NCI-H1694 treated with DMSO at 0.1 percent for 48 hours (cell line): ENCODE data around the gene PHACTR2.
"Not testable (repeated sequence)": the region's sequence is repeated elsewhere in the genome, so short reads cannot be mapped to it uniquely, and the experiment has no call there.

ENCODE experiments used
- DNase-seq: peaks from one replicate; lab custom pipeline; 2025; lab: John Stamatoyannopoulos, UW

PHACTR2 gene

DNA sequence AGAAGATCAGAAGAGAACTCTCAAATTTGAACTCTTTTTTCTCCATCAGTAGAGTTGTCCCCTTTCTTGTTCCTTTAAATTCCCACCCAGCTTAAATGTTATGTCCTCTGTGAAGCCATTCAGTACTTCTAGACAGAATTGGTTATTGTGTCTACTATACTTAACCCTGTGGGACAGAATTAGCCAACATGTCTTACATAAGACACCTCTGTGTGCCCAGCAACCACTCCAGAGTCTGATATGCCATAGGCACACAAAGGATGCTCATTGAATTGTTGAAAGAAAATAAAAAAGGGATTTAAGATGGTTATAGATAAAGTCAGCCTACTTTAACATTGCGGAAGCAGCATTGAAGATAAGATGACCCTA lies 88.4 kb downstream of the PHACTR2 start:
- no peak for DNase-seq

DNA sequence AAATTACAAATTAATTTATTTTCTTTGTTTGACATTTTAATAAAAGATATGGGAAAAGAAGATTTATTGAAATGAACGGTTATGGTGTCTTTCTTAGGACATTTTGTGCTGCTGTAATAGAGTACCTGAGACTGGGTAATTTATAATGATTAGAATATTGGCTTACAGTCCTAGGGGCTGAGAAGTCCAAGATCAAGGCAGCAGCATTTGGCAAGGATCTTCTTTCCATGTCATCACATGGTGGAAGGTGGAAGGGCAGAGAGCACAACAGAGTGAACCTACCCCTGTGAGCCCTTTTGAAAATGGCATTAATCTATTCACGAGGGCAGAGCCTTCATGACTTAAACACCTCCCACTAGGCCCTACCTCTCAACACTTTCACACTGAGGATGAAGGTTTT lies 89.7 kb downstream of the PHACTR2 start:
- DNase-seq = no peak

DNA sequence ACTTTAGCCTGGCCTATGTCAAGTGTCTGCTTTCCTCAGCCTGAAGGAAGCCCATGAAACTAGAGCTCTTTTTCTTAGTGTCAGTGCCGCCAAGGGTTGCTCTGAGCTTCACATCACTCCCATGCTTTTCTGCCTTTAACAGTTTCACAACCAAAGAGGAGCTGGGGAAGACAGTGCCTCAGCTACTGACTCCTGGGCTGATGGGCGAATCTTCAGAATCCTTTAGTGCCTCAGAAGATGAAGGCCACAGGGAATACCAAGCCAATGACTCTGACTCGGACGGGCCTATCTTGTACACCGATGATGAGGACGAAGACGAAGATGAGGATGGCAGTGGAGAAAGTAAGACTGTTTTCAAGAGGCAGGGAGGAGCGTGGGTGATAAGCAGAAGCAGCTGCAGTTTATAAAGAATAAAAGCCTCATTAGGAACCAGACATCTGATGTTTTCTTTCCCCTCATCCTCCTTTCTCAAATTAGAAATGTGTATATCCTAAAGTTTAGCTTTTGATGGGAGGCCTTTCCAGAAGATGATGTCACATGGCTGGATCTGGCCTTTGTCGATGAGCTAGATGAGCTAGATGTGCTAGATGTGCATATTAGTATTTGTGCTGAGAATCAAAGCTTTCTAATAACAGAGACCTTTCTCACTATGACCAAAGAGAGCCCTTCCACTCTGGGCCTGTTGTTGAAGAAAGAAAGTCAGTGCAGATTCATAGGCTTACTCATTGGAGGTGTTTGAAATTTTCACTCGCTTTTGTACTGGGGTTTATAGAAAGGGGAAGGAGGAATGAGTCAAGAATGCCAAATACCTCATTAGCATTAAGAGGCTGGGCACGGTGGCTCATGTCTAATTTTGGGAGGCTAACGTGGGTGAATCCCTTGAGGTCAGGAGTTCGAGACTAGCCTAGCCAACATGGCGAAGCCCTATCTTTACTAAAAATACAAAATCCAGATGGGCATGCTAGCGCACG lies 94.6 kb downstream of the PHACTR2 start:
- DNase-seq = no peak

DNA sequence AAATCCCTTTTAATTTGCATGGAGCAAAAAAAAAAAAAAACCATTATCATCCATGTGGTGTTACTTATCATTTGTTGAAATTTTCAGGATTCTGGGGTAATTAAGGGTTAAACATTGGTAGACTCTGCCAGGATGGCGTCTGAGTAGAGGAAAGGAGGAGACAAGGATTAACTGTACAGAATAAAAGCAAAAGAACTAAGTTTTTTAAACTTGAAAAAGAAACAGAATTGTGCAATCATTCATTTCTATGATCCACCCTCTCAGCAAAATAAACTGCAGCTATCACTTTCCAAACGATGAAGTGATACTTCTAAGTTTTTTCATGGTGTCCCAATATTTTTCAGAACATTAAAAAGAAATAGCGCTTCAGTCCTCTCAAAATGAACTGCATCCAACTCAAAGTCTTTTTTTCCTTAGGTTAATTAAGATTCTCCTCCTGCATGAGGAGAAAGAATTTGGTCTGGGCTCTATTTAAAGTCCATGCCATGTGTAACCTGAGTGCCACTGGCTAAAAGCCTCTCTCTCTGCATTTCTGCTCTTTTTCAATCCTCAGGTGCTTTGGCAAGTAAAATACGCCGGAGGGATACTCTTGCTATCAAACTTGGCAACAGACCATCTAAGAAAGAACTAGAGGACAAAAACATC lies 95.9 kb downstream of the PHACTR2 start:
- DNase-seq = no peak

DNA sequence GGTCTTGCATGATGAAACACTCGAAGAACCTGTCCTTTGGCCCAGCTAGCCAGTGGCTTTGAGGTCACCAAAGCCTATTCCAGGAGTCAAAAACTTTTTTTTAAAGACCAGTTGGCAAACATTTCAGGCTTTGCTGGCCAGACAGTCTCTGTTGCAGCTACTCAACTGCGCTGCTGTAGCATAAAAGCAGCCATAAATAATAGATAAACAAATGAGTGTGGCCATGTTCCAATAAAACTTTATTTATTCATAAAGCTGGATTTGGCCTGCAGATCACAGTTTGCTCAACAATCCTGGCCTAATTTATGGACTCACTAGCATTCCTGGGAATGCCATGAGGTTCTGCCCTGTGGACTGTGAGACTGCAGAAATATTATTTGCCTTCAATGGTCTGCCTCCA lies 96.6 kb downstream of the PHACTR2 start:
- DNase-seq = no peak

DNA sequence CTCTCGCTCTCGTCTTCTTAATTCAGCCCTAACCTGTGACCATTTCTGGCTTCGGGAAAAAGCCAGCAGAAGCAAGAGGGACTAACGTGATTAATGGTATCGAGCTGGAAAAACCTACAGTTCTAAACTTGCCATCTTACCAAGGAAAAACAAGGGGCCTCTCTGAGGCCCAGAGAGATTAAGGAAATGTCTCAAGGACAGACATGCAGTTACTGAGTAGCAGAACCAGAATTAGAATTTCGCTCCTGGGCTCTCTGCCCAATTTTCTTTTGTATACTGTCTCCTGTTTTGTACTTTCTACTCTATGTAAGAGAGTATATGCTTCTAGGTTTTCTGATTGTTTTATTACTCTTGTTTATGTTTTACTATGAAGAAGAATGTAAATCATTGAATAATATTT lies 97.6 kb downstream of the PHACTR2 start:
- DNase-seq = no peak

DNA sequence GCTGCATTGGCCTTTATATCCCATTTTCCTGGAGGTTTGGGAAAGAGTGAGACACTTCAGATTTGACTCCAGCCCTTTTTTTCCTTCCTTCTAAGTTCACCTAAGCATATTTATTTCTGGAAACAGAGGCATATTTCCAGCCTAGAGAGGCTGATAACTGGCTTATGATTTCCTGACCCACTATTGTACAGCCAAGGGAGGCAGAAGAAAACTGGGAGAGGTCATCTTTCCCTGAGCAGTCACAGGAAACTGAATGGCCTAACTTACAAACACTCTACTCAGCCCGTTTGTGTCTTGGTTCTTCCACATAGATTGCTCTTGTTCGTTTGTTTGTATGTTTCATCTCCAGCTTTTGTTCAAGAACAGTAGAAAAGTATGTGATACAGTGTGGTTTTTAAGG lies 101.2 kb downstream of the PHACTR2 start:
- no peak for DNase-seq

DNA sequence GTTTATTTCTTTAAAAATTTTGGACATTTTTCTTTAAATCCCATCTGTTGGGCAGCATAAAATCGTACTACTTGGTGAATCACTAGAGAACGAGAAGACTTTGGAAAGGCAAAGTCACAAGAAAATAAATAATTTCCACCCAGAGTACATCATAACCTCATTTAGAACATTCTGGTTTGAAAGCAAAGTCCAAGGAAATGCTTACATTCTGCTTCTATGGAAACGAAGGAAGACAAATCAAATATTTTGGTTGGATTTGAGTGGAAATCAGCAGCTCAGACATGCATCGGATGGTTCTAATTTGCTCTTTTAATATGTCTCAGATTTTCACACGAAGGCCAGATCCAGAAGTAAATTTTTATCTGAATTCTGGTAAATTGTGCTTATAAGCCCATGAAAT lies 104.7 kb downstream of the PHACTR2 start:
- DNase-seq = no peak

DNA sequence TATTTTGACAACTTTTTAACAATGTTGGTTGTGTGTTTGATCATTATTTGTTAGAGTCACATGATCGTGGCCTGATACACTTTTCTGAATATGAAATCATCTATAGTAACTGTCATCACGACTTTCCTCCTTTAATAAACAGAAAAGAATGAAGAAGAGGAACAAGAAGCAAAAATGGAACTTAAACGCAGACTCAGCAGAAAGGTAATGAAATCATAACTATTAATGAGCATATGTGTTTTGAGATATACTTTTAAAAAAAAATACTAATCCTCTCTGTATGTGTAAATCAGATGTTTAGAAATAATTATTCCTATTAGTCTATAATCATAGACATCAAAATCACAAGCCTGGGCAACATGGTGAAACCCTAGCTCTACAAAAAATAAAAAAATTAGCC lies 105.3 kb downstream of the PHACTR2 start:
- no peak for DNase-seq

DNA sequence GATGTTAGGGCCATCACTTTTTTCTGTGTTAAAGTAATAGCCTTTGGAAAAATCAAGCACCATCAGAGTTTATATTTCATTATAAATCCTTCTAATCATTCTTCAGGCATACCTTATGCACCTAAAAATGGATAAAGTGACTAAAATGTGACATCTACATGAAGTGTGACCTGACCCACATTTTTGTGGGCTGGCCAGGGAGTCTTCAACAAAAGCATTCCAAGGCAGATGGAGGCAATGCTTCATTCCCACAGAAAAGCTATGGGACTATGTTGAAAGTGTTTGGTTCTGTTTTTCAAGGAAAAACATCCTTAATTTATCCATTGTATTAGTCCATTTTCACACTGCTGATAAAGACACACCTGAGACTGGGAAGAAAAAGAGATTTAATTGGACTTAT lies 106.6 kb downstream of the PHACTR2 start:
- no peak for DNase-seq

DNA sequence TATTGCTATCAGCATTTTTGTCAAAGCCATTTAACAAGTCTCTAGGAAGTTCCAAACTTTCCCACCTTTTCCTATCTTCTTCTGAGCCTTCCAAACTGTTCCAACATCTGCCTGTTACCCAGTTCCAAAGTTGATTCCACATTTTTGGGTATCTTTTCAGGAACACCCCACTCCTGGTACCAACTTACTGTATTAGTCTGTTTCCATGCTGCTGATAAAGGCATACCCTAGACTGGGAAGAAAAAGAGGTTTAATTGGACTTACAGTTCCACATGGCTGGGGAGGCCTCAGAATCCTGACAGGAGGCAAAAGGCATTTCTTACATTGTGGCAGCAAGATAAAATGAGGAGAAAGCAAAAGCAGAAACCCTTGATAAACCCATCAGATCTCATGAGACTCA lies 108.6 kb downstream of the PHACTR2 start:
- not testable (repeated sequence) for DNase-seq

DNA sequence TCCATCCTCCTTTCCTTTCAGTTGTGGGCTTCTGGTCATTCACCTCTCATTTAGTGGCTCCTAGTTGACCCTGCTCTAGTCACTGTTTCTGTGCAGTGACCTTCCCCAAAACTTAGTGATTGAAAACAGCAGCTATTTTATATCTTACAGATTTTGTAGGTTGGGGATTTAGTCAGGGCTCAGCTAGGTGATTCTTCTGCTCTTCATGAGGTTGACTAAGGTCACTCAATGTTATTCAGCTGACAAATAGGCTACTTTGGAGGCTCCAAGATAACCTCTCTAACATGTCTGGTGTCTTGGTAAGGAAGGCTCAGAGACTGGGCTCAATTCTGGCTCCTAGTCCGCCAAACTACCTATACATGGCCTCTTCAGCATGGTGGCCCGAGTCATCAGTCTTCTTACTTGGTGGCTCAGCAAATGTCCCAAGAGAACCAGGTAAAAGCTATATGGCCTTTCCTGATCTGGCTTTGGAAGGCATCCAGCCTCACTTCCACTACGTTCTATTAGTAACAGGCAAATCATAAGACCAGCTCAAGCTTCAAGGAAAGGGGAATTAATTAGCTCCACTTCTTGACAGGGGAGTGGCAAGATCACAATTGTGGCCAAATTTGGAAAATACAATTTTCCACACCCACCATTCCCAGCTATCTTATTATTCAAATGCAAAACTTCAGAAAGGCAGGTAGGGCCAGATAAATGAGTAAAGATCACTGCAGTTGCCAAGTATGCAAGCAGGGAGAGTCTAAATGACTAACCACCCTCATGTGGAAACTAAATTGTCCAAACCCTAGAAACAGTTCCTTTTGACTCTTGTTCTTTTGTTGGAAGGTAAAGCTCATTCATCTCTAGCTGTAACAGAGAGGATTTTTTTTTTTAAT lies 114.9 kb downstream of the PHACTR2 start:
- DNase-seq = no peak

DNA sequence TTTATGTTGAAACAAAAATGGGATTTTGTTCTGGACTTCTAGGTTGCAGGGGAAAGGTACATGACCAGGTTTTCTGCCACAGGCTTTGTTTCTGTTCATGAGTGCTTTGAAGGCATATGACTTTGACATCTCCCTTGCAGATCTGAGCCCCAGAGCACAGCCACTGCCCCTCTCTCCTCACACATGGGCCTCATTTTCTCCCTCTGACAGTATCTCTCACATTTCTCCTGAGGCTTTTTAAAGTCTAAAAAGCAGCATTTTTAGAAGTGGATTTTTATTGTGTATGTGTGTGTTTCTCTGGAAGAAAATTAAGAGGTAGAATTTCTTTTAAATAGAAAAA lies 115.5 kb downstream of the PHACTR2 start:
- DNase-seq = no peak

DNA sequence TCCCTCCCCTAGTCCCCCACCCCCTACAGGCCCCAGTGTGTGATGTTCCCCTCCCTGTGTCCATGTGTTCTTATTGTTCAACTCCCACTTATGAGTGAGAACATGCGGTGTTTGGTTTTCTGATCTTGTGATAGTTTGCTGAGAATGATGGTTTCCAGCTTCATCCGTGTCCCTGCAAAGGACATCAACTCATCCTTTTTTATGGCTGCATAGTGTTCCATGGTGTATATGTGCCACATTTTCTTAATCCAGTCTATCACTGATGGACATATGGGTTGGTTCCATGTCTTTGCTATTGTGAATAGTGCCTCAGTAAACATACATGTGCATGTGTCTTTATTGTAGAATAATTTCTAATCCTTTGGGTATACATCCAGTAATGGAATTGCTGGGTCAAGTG lies 118.8 kb downstream of the PHACTR2 start:
- not testable (repeated sequence) for DNase-seq

DNA sequence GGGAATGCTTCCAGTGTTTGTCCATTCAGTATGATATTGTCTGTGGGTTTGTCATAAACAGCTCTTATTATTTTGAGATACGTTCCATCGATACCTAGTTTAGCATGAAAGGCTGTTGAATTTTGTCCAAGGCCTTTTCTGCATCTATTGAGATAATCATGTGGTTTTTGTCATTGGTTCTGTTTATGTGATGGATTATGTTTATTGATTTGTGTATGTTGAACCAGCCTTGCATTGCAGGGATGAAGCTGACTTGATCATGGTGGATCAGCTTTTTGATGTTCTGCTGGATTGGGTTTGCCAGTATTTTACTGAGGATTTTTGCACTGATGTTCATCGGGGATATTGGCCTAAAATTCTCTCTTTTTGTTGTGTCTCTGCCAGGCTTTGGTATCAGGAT lies 120.7 kb downstream of the PHACTR2 start:
- not testable (repeated sequence) for DNase-seq

DNA sequence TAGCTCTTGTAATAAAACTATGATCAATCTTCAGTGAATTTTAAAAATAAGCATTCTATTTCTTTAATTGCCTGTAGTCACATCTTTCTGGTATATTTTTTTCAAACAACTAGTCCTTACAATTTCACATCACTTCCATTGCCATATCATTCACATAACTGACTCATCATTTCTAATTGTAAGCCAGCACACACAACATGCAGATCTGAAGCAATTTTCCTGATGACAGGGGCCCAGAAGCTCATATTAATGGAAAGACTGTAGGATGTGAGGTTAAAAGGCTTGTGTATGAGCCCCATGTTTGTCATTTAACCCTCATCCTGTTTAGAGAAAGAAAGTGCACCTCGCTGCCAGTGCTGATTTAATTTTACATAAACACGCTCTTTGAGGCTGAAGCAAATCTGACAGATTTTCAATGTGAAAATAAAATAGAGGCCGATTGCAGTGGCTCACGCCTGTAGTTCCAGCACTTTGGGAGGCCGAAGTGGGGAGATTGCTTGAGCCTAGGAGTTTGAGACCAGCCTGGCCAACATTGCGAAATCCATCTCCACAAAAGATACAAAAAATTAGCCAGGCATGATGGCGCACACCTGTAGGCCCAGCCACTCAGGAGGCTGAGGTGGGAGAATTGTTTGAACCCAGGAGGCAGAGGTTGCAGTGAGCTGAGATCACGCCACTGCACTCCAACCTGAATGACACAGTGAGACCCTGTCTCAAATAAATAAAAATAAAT lies 125.2 kb downstream of the PHACTR2 start:
- DNase-seq = no peak

DNA sequence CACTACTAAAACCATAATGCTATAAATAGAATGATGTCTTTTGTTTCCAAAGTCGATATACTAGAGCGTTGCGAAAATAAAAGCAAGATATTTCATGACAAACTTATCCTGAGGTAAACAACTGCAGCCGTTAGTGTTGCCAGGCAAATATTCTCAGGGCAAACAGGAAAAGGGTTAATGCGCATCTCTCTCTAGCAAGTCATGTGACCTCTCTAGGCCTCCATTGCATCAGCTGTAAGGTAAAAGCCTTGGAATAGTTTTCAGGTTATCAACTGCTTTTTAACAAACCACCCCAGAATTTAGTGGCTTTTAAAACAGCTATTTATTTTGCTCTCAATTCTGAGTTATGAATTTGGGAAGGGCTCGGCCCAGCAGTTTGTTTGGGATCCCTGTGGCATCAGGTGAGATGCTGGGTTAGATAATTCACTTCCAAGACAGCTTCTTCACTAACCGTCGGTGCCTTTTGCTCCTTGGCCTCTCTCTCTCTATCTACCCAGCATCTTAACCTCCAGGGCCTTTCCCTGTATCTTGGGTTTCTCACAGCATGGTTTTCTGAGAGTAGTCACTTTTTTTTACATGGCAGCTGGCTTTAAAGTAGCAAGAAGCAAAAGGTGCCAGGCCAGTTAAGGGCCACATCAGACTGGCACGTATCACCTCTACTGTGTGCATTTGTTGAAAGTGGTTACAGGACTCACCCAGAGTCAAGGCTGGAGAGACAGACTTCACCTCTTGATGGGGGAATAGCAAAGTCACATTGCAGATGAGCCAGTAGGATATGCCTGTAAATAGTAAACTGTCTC lies 126.2 kb downstream of the PHACTR2 start:
- no peak for DNase-seq

DNA sequence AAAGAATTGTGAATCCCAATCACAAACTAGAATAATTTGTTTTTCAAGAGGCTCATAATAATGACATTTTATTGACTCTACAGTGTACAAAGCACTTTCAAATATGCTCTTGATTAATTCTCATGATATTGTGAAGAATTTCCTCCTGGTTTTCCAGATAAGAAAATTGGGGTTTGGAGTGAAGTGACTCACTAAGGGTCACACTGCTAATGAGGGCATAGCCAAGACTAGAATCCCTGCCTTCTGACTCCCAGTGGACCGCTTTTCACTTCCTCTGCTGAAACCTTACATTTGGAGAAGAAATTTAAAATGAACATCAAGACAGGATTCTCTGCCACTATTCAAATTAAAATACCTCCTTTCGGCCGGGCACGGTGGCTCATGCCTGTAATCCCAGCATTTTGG lies 127.1 kb downstream of the PHACTR2 start:
- no peak for DNase-seq

DNA sequence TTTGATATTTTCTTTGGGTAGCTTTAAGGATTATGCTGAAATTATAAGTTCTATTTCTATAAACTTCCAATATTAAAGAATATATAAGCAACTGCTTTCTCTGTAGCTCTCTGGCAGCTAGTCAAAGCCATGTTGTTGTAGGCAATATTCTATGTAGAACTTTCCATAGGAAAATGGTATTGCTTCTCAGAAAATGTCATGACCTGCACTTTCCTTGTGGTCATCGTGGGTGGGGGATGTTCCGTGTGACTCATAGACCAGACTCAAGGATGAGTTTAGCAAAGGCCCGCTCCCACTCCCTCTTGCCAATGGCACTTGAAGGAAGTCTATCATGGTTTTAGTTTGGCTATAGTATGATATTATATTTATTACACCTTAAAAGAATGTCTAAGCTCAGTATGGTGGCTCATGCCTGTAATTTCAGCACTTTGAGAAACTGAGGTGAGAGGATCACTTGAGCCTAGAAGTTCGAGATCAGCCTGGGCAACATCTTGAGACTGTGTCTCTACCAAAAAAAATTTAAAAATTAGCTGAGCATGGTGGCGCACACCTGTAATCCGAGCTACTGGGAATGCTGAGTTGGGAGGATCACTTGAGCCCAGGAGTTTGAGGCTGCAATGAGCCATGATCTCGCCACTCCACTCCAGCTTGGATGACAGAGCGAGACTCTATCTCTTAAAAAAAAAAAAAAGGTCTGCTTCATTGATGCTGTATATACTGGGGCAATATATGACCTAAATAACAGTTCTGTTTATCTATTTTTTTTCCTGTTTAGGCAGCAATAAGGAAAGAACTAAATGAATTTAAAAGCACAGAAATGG lies 128.7 kb downstream of the PHACTR2 start:
- no peak for DNase-seq

DNA sequence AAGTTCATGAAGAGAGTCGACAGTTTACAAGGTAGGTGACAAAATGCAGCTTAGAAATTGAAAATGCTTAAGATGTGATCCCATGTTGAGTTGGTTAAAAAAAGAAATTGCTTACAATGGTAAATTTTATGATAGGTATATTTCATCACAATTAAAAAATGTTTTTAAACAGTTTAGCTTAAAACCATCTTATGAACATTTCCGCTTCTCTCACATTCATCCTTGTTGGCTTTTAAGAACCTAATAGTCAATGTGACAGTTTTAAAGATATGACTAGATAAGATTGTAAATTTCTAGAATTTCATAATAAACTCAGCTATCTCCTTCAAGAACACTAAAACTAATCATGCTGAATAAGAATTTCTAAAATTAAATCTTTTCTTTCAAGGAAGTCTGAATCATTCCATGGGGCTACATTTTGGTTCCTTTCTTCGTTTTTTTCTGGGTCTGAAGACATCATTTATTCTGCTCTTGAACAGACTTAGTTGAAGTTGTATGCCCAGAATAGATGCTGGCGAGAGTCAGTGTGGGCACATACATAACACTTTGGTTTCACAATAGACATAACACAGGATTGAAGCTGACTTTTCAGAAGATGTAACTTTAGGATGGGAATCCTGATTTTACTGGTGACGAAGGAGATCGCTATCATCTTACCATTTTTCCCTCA lies 129.5 kb downstream of the PHACTR2 start:
- no peak for DNase-seq
